ENCODE results near the gene PLXNB3. TPM values are rescaled to one million over a fixed set of nuclear protein-coding genes. Genes with fewer than 3 reads are reported as not detected.

The PLXNB3 gene
- polyA plus RNA-seq, 1 donor from 2014 or later, result 0.48 TPM

DNA sequence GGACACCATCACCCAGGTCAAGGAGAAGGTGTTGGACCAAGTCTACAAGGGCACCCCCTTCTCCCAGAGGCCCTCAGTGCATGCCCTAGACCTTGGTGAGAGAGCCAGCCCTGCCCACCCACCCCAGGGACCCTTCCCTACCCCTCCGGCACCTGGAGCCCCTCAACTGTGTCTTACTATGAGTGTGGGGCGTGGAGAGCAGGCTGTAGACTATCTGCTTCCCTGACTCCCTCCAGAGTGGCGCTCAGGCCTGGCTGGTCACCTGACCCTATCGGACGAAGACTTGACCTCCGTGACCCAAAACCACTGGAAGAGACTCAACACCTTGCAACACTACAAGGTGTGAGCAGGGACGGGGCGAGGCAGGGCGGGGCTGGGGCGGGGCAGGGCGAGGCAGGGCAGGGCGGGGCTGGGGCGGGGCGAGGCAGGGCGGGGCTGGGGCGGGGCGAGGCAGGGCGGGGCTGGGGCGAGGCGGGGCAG lies 12.1 kb downstream of the PLXNB3 start:
- H2AFZ ChIP-seq (ENCODE audit: low read depth, low read length), result no peak overlapping the region
- H3K4me2 ChIP-seq (ENCODE audit: low read length), result no peak overlapping the region
- TF ChIP-seq EZH2 (IDR thresholded peaks at IDR 0.05; ENCODE audit: borderline replicate concordance, insufficient read depth, low read length, poor library complexity, severe bottlenecking), result no peak
- no peak for TF ChIP-seq MXI1 (conservative IDR thresholded peaks at IDR 0.05; ENCODE audit: poor library complexity, severe bottlenecking)
- no peak for TF ChIP-seq SMC3 (conservative IDR thresholded peaks at IDR 0.05; ENCODE audit: poor library complexity)
- no peak for TF ChIP-seq POLR2AphosphoS5 (IDR thresholded peaks at IDR 0.05)
- TF ChIP-seq RAD21 (conservative IDR thresholded peaks at IDR 0.05), result no peak
- no peak for TF ChIP-seq EP300 (conservative IDR thresholded peaks at IDR 0.05; ENCODE audit: poor library complexity, severe bottlenecking)
- TF ChIP-seq, protein P1, sequence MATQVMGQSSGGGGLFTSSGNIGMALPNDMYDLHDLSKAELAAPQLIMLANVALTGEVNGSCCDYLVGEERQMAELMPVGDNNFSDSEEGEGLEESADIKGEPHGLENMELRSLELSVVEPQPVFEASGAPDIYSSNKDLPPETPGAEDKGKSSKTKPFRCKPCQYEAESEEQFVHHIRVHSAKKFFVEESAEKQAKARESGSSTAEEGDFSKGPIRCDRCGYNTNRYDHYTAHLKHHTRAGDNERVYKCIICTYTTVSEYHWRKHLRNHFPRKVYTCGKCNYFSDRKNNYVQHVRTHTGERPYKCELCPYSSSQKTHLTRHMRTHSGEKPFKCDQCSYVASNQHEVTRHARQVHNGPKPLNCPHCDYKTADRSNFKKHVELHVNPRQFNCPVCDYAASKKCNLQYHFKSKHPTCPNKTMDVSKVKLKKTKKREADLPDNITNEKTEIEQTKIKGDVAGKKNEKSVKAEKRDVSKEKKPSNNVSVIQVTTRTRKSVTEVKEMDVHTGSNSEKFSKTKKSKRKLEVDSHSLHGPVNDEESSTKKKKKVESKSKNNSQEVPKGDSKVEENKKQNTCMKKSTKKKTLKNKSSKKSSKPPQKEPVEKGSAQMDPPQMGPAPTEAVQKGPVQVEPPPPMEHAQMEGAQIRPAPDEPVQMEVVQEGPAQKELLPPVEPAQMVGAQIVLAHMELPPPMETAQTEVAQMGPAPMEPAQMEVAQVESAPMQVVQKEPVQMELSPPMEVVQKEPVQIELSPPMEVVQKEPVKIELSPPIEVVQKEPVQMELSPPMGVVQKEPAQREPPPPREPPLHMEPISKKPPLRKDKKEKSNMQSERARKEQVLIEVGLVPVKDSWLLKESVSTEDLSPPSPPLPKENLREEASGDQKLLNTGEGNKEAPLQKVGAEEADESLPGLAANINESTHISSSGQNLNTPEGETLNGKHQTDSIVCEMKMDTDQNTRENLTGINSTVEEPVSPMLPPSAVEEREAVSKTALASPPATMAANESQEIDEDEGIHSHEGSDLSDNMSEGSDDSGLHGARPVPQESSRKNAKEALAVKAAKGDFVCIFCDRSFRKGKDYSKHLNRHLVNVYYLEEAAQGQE (IDR thresholded peaks at IDR 0.05; ENCODE audit: borderline replicate concordance), result no peak
- TF ChIP-seq, protein P2, sequence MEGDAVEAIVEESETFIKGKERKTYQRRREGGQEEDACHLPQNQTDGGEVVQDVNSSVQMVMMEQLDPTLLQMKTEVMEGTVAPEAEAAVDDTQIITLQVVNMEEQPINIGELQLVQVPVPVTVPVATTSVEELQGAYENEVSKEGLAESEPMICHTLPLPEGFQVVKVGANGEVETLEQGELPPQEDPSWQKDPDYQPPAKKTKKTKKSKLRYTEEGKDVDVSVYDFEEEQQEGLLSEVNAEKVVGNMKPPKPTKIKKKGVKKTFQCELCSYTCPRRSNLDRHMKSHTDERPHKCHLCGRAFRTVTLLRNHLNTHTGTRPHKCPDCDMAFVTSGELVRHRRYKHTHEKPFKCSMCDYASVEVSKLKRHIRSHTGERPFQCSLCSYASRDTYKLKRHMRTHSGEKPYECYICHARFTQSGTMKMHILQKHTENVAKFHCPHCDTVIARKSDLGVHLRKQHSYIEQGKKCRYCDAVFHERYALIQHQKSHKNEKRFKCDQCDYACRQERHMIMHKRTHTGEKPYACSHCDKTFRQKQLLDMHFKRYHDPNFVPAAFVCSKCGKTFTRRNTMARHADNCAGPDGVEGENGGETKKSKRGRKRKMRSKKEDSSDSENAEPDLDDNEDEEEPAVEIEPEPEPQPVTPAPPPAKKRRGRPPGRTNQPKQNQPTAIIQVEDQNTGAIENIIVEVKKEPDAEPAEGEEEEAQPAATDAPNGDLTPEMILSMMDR (IDR thresholded peaks at IDR 0.05; ENCODE audit: poor library complexity, severe bottlenecking), result no peak
- no peak for TF ChIP-seq TAF1 (IDR thresholded peaks at IDR 0.05; ENCODE audit: low read depth)
- no peak overlapping the region for H3K4me3 ChIP-seq (ENCODE audit: low read length)
- no peaks in the 10 kb centered on the region for H3K9me3 ChIP-seq (ENCODE audit: low read length)
- H4K20me1 ChIP-seq (ENCODE audit: insufficient read depth), result no peaks in the 10 kb centered on the region
- no peaks in the 10 kb centered on the region for H3K36me3 ChIP-seq (ENCODE audit: insufficient read depth, low read length)
- H3F3A ChIP-seq (ENCODE audit: insufficient read depth, low read length, poor library complexity, severe bottlenecking), result no peaks in the 10 kb centered on the region
- no peaks in the 10 kb centered on the region for H3K27me3 ChIP-seq (ENCODE audit: insufficient read depth, low read depth, low read length)
- H3K27ac ChIP-seq (ENCODE audit: low read length), result no peak overlapping the region
- H3K9me2 ChIP-seq (ENCODE audit: insufficient read depth, low read length), result no peaks in the 10 kb centered on the region
- H3K9ac ChIP-seq (ENCODE audit: low read length), result no peak overlapping the region
- no peaks in the 10 kb centered on the region for H3K79me2 ChIP-seq (replicated peaks; ENCODE audit: insufficient read depth, low read length)

DNA sequence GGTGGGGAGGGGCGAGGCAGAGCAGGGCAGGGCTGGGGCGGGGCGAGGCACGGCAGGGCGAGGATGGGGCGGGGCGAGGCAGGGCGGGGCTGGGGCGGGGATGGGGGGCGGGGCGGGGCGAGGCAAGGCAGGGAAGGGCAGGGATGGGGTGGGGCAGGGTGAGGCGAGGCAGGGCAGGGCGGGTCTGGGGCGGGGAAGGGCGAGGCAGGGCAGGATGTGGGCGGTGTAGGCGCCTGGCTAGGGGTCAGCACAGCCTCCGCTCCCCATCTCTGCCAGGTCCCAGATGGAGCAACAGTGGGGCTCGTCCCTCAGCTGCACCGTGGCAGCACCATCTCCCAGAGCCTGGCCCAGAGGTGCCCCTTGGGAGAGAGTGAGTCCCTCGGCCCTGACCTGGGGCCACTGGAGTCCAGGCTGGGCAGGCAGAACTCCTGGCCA lies 12.6 kb downstream of the PLXNB3 start:
- Histone ChIP-seq H3F3A (ENCODE audit: insufficient read depth, low read length, poor library complexity, severe bottlenecking) (no peaks in the 10 kb centered on the region), H3K36me3 (ENCODE audit: insufficient read depth, low read length) (no peaks in the 10 kb centered on the region), H3K4me2 (ENCODE audit: low read length) (no peak overlapping the region), H2AFZ (ENCODE audit: low read depth, low read length) (no peak overlapping the region), H3K79me2 (replicated peaks; ENCODE audit: insufficient read depth, low read length) (no peaks in the 10 kb centered on the region), H3K9me3 (ENCODE audit: low read length) (no peaks in the 10 kb centered on the region), H3K9me2 (ENCODE audit: insufficient read depth, low read length) (no peaks in the 10 kb centered on the region), H3K27me3 (ENCODE audit: insufficient read depth, low read depth, low read length) (no peaks in the 10 kb centered on the region), H4K20me1 (ENCODE audit: insufficient read depth) (no peaks in the 10 kb centered on the region), H3K27ac (ENCODE audit: low read length) (no peak overlapping the region), H3K9ac (ENCODE audit: low read length) (no peak overlapping the region), H3K4me3 (ENCODE audit: low read length) (no peak overlapping the region)
- TF ChIP-seq, protein P1 (IDR thresholded peaks at IDR 0.05; ENCODE audit: borderline replicate concordance), result no peak
- TF ChIP-seq MXI1 (conservative IDR thresholded peaks at IDR 0.05; ENCODE audit: poor library complexity, severe bottlenecking) (no peak), POLR2AphosphoS5 (IDR thresholded peaks at IDR 0.05) (no peak), EP300 (conservative IDR thresholded peaks at IDR 0.05; ENCODE audit: poor library complexity, severe bottlenecking) (no peak), EZH2 (IDR thresholded peaks at IDR 0.05; ENCODE audit: borderline replicate concordance, insufficient read depth, low read length, poor library complexity, severe bottlenecking) (no peak), TAF1 (IDR thresholded peaks at IDR 0.05; ENCODE audit: low read depth) (no peak), RAD21 (conservative IDR thresholded peaks at IDR 0.05) (no peak), SMC3 (conservative IDR thresholded peaks at IDR 0.05; ENCODE audit: poor library complexity) (no peak)
- TF ChIP-seq, protein P2 (IDR thresholded peaks at IDR 0.05; ENCODE audit: poor library complexity, severe bottlenecking), result no peak

All from neural cell (in vitro differentiated cells).